Non-pigmented ciliary epithelial cell (primary cell): ENCODE results near the gene RPL35.

Source experiments
- DNase-seq: peaks from one replicate; pipeline ENCODE4 v3.0.0-alpha.2; 2010; ENCODE audit warnings: low read depth

Gene RPL35

DNA sequence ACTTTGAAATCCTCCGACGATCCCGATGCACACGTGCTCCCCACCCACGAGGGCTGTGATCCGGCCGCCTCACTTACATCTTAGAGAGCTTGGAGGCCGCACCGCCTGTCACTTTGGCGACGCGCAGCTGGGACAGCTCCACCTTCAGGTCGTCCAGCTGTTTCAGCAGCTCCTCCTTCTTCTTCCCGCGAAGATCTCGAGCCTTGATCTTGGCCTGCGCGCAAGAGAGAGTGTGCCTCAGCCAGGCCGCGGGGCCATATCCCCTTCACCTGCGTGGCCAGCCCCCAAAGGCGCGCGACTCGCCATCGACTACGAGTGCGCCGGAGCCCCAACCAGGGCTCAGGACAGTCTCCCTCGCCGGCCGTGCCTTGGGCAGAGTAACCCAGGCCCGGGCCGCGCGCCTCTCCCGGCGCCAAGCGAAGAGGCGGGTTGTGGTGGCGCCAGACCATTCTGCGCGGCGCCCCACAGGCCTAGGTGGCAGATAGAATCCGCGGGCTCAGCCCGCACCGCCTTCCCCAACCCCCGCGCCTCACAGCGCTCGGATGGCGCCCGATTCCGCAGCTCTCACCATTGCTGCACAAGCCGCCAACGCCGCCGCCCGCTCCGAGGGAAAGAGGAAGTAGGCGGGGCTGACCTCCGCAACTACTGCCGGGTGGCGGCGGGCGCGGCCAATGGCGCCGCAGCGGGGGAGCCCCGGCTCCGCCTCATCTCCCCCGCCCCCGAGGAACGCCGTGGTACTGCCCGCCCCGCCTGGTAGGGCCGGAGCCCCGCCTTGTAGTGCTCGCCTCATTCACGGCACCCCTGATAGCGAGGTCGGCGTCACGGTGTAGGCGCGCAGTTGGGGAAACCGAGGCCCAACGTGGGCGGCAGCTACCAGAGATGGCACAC lies at the start of gene RPL35, which contains the start of gene ARPC5L:
RPL35 (minus strand) TSS at position 616 of the 888 bp plus-strand sequence; CDS start at position 571, 45 bp downstream.
ARPC5L (plus strand) TSS at position 789 of the 888 bp plus-strand sequence. CDS start 7,161 bp downstream, outside the sequence.
- DNase-seq: no peak

DNA sequence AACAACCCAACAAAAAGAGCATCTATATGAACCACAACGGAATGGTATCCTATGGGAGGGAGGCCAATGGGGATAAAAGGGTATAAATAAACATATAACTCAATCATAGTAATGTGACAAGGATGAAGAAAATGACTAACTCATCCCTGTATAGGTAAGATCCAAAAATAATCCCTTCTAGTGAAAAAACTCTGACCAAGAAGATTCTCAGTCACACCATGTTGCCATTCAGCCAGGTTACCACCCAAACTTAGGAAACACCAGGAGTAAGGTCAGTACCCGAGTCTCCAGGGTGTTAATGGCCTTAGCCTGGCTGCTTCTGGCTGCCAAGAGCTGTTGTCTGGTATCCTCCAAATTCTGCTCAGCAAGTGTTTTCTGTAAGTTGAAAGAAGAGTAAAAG lies 46.3 kb upstream of the RPL35 start:
- DNase-seq: no peak

DNA sequence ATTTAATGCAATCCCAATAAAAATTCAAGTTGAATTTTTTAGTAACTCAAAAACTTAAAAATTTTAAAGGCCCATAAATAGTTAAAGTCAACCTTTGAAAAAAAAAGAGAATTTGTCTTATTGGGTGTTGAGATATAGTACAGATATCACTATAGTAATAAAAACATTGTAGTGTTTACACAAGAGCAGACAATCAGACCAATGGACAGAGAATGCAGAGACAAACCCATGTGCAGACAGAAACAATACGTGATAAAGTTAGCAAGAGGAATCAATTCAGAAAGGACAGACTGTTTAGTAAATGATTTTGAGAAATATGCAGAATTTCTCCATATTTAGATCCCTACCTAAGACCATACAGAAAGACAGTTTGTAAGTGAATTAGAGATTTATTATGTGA lies 45.2 kb upstream of the RPL35 start:
- no peak for DNase-seq

DNA sequence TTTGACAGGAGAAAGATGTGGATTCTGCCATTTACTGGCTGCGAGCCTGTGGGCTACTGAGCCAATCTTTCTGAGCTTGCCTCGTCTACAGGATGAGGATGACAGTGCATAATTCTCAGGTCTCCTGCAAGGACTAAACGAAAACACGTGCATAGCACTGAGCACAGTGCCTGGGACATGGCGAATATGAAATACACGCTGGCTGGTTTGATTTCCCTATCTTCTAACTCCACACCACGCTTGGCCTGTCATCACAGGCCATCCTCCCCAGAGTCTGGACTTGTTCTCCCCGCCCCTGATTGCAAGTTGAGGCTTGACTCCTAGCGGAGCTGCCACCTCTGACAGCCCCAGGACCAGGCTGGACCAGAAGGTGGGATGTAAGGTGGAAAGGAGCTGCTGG lies 38.1 kb upstream of the RPL35 start:
- DNase-seq: no peak

GRCh38 chr9:124897570-124898460 lies 36.1 kb upstream of the RPL35 start:
- DNase-seq: no peak

DNA sequence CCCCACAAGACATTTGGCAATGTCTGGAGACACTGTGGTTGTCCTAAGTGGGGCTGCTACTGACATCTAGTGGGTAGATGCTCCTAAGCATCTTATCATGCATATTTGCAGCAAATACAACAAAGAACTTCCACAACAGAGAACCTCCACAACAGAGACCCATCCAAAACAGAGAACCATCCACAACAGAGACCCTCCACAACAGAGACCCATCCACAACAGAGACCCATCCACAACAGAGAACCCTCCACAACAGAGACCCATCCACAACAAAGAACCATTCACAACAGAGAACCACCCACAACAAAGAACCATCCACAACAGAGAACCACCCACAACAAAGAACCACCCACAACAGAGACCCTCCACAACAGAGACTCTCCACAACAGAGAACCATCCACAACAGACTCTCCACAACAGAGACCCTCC lies 33.0 kb upstream of the RPL35 start:
- no peak for DNase-seq

DNA sequence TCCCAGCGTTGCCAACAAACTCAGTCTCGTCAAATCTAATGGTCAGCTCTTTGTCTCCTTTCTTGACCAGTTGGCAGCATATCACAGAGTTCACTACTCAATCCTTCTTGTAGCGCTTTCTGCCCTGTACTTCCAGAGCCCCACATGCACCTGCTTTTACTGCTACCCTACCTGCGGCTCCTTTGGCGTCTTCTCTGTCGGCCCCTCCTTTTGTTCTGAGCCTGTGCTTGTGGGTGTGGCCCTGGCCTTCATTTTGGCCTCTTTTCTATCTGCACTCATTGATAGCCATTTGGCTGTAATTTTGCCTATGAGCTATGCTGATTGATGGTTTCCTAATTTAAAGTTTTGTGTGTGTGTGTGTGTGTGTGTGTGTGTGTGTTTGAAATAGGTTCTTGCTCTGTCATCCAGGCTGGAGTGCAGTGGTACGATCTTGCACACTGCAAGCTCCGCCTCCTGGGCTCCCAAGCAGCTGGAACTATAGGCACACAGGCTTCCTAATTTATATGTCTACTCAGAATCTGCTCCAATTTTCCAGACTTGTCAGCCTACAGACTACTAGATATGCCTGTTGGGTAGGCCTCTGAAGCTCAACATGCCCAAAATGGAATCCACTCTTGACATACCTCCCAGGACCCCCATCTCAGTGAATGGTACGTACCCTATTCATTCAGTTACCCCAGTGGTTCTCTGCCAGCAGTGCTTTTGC lies 32.4 kb upstream of the RPL35 start:
- DNase-seq: no peak

DNA sequence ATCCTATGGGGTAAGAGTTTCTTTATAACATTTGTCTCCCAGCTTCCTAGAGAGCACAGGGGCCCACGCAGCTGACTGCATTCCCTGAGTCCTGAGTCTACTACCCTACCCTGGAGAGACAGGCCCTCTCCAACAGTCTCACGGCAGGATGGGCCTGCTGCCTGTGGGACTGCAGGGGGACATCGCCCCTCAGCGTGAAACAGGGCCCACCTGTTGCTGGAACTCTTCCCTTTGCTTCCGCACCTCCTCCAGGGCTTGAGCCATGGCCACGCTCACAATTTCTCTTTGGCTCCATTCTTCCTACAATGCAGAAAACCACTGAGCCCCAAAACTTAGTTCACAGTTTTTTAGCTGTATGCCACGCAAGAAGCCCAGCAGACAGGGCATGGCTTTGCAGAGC lies 28.4 kb upstream of the RPL35 start:
- DNase-seq: no peak

DNA sequence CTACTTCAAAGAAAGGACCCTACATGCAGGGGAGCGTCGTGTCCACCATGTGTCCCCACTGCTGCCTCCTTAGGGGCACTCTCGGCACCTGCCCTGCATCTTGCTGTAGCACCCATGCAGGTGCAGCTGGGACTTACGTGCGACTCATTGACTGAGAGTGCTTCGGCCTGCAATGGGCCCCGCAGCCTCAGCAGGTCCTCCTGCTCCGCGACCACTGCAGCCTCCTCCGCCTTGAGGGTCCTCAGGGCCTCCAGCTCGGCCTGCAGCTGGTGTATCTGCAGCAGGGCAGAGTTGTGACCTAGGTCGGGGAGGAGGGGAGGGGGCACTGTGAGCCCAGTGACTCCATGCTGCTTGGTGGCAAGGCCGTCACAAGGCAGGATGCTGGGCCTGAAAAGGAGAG lies 27.2 kb upstream of the RPL35 start:
- no peak for DNase-seq

- DNase-seq: no peak
Measured at GRCh38 chr9:124887832-124888231, 26.1 kb upstream of the RPL35 start.

DNA sequence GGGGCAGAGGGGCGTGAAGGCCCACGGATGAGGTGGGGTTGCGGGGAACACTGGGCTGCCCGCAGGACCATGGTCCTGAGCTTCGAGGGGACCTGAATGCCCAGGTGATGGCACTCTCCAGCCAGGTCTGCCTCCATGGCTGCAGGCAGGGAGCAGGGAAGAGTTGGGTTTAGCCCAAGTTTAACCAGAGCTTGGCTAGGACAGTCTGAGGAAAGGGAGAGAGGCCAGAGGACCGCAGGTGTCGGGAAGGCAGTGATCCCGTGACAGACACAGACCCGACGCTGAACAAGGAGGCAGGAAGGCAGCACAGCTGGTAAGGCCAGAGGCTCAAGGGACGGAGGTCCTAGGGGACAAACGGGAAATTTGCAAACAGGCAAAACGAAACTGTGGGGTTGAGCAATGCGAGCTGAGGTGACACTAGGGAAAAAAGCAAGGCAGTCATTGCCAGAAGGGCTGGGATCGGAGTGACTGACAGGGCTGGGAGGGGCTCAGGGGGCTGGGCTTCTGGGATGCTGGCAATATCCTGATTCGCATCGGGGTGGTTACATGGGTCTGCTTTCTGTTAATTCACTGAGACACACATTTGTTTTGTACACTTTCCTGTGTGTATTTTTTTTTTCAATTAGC lies 25.2 kb upstream of the RPL35 start:
- DNase-seq: no peak

- DNase-seq: no peak
Measured at GRCh38 chr9:124886461-124886860, 24.7 kb upstream of the RPL35 start.

DNA sequence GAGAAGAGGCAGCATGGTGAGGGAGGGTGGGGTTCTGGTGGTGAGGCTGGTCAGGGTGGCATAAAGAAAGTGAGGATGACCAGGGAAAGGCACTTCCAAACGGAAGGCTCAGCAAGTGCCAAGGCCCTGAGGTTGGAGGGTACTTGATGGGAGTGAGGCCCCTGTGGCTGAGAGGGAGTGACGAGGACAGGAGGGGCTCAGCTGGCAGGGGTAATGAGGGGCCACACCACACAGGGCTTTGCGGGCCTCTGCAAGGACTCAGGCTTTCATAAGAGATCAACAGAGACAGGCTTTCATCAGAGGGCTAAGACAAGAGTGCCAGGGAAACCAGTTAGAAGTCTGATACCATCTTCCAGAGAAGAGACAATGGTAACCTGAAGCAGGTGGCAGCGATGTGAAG lies 23.8 kb upstream of the RPL35 start:
- DNase-seq: no peak

DNA sequence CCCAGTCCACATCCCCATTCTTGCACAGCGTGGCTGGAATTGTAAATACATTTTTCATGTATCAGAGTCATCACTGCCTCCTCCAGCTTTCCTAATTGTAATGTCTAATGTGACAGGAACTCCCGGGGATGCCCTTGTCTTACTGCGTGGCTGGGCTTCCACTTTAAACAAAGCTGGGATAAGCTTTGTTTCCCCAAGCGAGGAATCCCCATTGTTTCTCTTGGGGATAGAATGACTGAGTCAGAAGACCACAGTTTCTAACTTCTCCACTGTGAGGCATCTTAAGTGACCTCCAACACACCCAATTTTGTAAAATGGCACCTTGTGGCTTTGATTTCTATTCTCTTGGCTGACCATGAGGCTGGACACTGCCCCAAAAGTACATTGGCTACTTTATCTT lies 22.6 kb upstream of the RPL35 start:
- no peak for DNase-seq

- DNase-seq: no peak
Measured at GRCh38 chr9:124882231-124882630, 20.5 kb upstream of the RPL35 start.

GRCh38 chr9:124881138-124881743 lies 19.5 kb upstream of the RPL35 start:
- DNase-seq: no peak

DNA sequence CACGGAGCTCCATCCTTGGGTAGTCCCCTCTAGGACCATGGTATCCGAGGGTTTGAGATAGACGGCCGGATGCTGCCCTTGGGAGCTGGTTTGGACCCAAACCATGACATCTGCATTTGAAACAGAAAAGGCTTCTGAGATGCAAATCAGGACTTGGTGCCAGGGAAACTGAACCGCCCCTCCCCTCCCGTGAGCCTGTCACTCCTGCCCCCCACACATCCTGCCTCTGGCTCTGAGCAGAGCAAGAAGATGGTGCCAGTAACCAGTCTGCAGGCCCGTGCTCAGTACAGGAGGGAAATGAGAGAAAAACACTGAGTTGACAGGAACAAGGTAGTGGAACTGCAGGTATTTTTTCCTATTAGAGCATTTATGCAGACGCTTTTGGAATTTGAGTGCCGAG lies 18.7 kb upstream of the RPL35 start:
- DNase-seq: no peak

DNA sequence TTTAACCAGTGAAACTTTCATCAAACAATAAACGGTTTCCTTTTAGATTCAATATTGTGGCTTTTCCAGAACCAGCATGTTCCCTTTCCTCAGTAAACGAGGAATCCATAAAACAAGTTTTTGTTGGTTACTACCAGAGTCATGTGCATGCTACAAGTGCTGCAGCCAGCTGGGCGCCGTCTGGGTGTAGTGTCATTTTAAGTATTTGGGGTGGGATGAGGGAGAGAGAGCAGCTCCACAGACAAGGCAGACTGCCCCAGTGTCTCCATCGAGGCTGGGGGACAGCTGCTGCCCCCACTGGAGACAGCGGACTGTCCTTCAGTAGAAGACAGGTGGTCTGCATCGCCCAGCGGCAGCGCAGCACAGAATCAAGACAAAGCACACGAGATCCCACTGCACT lies 17.5 kb upstream of the RPL35 start:
- DNase-seq: no peak

DNA sequence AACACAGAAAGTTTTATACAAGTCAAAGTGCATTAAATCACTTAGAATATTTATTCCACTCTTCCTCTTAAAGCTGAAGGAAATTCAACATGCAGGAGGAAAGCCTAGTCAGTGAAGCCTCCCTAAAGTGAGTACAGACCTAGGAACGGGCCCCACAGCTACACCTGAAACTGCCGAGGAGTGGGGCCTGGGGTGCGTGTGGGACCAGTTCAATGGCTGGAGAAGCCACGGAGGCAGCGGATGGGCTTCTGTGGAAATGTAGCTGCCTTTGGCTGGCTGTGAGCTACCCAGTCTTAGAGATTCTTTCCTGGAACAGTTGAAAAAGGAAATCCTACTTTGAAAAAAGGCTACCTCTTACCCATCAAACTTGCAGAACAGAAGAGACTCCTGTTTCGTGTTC lies 16.8 kb upstream of the RPL35 start:
- DNase-seq: no peak

DNA sequence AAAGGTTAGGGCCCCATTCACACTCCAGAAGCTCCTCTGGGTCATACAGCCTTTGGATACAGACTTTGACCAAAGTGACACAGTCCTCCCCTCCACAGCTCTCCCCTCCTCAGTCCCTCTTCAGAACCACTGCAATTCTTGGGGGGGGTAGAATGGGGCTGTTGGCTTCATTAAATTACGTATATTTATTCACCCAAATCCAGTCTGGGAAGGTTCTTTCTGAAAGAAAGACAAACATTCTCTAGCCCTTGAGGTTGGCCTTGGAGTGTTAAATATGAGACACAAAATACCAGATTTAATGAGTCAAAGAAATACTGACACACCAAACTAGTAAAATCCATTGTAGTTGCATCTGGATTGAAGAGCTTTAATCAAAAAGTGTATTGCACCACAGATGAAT lies 16.3 kb upstream of the RPL35 start:
- no peak for DNase-seq

DNA sequence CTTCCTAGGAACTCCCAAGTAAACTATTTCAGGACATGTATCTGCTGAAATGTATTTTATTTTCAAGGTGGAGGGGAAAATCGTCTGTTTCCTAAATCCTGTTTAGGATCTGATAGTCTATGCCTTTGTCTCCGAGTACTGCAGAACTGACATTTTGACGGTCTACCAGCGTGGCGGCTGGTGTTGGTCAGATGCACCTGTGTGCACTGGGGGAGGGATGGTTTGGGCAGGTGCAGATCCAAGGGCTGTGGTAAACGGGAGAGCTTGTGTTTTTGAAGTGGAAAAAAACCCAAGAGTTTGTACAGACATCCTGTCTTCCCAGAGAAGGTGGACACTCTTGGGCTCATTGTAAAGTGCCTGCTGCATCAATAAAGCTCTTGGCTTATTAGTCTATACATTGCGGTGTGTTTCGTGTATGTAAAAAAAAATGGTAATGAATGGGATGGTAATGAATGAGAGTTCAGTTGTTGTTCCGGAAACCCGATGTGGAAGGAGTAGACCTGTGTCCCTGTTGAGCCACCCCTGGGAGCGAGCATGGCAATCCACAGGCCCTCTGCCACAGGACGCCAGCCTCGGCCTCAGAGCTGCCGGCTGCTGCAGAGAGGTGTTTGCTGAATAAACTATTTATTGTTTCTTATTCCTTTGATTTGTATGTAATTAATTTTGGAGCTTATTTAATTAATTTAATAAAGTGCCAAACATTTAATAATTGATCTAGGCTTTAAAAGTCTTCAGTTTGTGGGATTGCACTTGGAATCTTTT lies 15.4 kb upstream of the RPL35 start:
- DNase-seq: no peak
